Inflammatory macrophage treated with lipopolysaccharide for 1 hour (primary cell): ENCODE results near the gene SMPD1.
"Not testable (repeated sequence)": the region's sequence is repeated elsewhere in the genome, so short reads cannot be mapped to it uniquely, and the experiment has no call there.

Source experiments
- DNase-seq, 2 donors: peaks; one replicate each; pipeline ENCODE4 v3.0.0-alpha.2; 2020 to 2022

The SMPD1 gene

GRCh38 chr11:6390718-6391469 lies 620 bp downstream of the SMPD1 start:
- peak in 1 of 2 donors; percentile 19 for DNase-seq

GRCh38 chr11:6391537-6392134 lies 1.4 kb downstream of the SMPD1 start:
- no peak for DNase-seq

GRCh38 chr11:6392251-6392650 lies 2.0 kb downstream of the SMPD1 start:
- DNase-seq = not testable (repeated sequence)

DNA sequence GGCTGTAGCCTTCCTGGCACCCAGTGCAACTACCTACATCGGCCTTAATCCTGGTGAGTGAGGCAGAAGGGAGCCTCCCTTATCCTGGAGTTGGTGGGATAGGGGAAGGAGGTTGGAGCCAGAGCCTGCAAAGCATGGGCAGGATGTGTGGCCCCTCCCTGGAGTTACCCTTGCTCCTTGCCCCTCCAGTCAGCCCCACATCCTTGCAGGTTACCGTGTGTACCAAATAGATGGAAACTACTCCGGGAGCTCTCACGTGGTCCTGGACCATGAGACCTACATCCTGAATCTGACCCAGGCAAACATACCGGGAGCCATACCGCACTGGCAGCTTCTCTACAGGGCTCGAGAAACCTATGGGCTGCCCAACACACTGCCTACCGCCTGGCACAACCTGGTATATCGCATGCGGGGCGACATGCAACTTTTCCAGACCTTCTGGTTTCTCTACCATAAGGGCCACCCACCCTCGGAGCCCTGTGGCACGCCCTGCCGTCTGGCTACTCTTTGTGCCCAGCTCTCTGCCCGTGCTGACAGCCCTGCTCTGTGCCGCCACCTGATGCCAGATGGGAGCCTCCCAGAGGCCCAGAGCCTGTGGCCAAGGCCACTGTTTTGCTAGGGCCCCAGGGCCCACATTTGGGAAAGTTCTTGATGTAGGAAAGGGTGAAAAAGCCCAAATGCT lies 3.9 kb downstream of the SMPD1 start:
- DNase-seq = no peak

DNA sequence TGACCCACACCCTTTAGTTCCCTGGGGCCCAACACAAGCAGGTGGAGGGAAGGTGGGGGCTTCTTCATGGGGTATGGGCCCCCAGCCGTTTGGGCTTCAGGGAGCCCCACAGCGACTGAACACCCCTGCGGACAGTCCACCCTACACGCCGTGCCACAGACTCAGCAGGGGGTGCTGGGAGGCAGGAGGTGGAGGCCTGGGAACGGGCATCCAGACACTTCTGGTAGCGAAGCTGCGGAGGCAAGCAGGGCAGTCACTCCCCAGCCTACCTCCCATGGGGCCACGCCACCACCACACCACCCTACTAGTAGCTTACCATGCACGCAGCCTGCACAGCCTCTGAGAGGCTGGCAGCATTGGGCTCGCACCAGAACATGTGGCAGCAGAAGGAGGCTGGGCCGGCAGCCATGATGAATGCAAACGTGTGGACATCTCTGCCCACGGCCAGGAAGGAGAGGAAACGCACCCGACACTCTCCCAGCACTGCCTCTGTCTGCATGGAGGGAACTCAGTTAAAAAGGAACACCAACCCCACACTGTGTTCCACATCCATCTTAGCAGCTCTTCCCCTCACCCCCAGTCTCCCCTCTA lies 5.3 kb downstream of the SMPD1 start:
- DNase-seq = no peak

DNA sequence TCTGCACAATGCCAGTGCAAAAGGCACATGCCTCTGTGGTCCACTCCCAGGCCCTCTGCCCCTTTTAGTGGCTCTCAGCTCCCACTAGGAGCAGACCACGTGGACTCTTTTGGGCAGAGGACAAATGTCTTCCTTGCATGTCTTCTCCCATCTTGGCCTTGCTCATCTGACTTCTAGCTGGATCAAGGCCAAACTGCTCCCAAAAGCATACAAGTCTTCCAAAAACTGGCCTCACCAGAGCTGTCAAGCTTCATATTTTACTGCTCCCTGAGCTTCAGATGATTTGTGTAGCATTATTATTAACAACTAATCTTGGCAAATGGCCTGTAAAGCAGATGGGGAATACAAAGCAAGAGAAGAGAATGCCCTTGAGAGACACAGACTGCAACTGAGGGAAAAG lies 6.9 kb downstream of the SMPD1 start:
- DNase-seq = no peak

- no peak for DNase-seq
Measured at GRCh38 chr11:6397636-6398035, 7.4 kb downstream of the SMPD1 start.

GRCh38 chr11:6400431-6401345 lies 10.4 kb downstream of the SMPD1 start:
- DNase-seq = no peak

- no peak for DNase-seq
Measured at GRCh38 chr11:6401464-6401863, 11.2 kb downstream of the SMPD1 start.

DNA sequence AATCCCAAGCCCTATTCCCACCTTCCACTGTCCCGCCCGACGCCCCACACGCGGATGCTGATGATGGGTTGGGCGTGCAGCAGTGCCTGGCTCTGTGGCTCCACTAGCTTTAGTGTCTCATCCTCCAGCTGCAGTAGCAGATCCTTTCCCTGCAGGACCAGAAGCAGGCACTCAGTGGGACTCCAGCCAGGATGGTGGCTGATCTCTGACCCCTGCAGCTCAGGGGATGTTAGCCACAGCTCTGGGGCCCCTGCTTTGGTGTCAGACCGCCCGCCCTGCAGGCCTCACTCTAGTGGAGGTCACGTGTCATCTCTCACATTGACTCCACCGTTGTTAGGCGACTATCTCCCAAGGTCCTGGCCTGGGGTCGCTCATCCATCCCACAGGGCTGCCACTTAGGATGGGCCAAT lies 11.8 kb downstream of the SMPD1 start:
- no peak for DNase-seq

DNA sequence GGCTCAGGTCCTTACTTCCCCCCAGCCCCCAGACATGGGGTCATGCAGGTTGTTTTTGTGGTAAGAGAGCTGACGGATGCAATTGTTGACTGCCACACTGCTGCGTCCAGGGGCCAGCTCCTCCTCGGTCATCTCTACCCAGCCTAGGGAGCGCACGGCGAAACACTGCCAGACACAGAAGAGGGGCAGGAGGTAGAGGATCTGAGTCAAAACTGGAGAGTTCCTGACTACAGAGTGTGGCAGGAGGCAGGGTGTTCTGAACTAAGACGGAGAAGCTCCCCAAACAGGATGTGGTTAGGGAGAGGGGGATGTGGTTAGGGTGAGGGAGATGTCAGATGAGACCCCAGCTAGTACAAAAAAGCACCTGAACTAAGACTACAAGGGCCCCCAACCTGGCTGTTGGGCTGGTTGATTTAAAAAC lies 12.3 kb downstream of the SMPD1 start:
- no peak for DNase-seq

GRCh38 chr11:6403539-6403938 lies 13.3 kb downstream of the SMPD1 start:
- DNase-seq = no peak

DNA sequence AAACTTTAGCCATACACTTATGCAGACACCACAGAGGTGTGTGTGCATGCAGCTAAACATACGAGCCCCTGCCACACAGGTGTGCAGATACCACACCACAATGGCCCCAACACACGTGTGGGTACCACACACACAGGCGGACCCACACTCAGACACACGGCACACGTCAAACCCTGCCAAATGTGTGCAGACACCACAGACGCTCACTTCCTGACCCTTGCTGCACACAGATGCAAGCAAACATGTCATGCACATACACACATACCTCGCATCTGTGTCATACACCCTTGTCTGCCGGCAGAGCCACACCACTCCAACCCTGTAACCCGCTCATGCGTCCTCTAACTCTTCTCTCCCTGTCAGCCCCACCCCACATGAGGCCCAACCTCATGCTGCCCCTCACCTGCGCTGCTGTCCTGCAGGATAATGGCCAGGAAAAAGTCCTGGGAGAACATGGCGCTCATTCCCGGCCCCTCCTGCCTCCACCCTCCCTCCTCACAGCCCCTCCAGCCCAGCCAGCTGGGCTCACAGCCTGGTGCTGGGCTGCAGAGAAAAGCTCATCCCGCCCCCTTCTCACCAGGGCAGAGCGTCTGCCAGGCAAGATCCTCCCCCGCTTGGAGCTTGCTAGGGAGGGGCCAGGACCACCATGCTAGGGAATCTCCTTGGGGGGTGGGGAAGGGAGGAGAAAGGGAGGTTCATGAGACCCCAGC lies 14.2 kb downstream of the SMPD1 start:
- DNase-seq = no peak

- DNase-seq = no peak
Measured at GRCh38 chr11:6405052-6405667, 14.9 kb downstream of the SMPD1 start.

DNA sequence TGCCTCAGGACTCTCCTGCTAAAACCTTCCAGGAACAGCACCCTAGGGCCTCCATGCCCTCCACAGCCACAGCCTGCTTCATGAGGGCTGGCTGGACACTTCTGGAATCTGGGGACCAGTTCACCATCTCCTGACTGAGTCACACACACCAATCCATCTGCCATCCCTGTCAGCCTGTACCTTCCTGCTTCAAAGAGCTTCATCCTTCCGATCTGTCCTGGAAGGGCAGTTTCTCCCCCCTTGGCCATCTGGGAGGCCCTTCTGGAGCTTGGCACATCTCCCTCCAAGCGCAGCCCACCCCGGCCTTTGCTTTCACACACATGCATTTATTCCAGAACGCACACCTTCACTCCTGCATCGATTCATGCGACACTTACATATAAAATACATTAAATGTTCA lies 15.6 kb downstream of the SMPD1 start:
- no peak for DNase-seq

DNA sequence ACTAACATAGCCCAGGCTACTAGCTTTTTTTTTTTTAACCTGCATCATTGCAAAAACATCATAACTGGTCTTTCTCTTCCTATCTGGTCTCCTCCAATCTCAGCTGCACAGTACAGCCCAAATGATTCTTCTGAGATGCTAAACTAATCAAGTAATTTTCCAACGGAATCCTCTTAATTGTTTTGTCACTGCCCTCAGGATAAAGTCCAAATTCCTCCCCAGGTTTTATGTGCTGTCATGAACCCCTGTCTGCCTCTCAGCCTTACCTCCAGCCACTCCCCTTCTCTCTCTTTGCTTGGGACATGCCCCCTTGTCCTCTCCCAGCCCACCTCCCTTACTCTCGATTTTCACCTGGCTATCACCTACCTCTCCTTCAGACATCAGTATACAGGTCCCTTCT lies 16.1 kb downstream of the SMPD1 start:
- no peak for DNase-seq

DNA sequence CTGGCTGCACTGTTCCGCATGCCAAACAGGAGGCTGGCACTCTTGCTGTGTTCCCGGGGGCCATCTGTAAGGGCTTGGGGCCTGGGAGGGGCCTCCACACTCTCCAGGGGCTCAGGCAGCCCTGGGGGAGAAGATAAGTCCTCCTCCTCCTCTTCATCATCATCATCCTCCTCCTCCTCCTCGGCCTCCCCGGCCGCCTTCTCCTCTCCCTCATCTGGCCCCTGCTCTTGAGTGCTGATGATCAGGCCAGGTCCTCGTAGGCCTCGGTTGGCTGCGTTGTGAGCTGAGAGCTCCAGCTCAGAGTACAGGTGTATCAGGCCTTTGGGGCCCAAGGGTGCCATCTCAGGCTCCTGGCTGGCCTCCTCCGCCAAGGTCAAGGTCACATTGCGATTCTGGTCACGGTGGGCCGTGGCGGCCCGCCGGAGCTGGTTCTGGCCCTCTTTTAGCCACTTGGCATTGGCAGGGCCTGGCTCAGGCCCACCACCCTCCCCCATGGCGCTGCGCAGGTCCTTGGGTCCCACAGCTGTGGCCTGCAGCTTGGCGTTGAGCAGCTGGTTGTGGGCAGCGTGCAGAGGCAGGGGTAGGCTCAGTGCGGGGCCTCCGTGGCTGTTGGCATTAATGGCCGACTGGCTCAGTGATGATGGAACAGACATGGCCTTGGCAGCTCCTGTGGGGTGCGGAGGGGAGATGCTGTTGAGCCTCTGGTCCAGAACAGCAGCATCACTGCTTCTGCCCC lies 20.6 kb downstream of the SMPD1 start:
- DNase-seq = no peak

DNA sequence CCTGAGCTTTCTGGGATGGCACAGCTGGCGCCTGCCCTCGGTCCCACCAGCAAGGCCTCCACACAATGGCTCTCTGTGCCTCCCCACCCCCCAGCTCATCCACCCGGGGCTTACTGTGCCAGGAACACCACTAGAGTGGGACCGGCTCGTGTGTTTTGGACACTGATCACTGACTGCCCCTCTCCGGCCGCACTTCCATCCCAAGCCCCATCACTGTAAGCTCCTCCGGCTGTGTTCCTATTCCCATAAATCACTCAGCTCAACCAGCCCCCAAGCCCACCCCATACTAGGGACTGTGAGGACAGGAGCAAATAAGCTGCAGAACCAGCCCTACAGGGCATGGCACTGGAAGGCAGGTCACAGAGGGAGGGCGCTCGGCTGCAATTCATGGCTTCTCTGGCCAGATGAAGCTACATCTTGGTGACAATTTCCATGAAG lies 21.3 kb downstream of the SMPD1 start:
- no peak for DNase-seq

DNA sequence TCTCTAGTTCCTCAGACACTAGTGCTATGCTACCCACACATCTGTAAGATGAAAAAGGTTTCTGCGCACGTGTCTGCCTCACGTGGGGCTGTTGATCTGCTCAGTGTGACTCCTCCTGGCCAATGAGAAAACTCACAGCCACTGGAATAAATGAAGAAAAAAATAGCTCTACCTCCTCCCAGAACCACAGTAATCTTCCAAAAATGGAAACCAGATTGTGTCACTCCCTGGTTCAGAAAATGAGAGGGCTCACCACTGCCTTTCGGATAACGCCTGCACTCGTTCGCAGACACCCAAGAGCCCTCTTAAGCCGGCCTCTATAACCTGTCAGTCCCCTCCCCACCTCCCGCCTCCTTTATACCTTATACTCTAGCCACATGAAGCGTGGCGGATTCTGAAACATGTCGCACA lies 23.5 kb downstream of the SMPD1 start:
- DNase-seq = no peak

GRCh38 chr11:6414874-6415328 lies 24.6 kb downstream of the SMPD1 start:
- DNase-seq = peak; percentile 43 to 46

GRCh38 chr11:6415797-6416196 lies 25.5 kb downstream of the SMPD1 start:
- peak; percentile 31 to 57 for DNase-seq
